OCI-LY3 (cell line): Measurements from ENCODE around the gene ST8SIA4.

Experiments
- H2AFZ ChIP-seq: fragments of 200-600, 300-600 bp; shearing (Covaris generic); 2 replicates; pipeline ENCODE4 v1.6.0; 2014; ENCODE audit warnings: antibody characterized with exemption, low read depth, low read length
- H3K27ac ChIP-seq: fragments of 200-600, 300-600 bp; sonication (generic); 2 replicates; pipeline ENCODE4 v1.5.1; 2014; ENCODE audit warnings: mild to moderate bottlenecking, low read length, moderate library complexity, mixed read lengths
- H3K27me3 ChIP-seq: fragments of 200-600, 300-600 bp; sonication (generic); 2 replicates; pipeline ENCODE4 v1.6.1; 2014; ENCODE audit warnings: low read depth, low read length, mixed read lengths
- H3K36me3 ChIP-seq: fragments of 200-600, 300-600 bp; sonication (generic); replicated peaks from 2 replicates; pipeline ENCODE3; 2014; ENCODE audit warnings: low read depth, low read length, mixed read lengths
- H3K4me1 ChIP-seq: fragments of 300-600, 200-600 bp; sonication (generic); 2 replicates; pipeline ENCODE4 v1.6.1; 2014; ENCODE audit warnings: low read length, mixed read lengths
- H3K4me2 ChIP-seq: fragments of 200-600, 300-600 bp; sonication (generic); 2 replicates; pipeline ENCODE4 v1.6.1; 2014; ENCODE audit warnings: low read length, mixed read lengths
- H3K4me3 ChIP-seq: fragments of 300-600, 200-600 bp; sonication (generic); 2 replicates; pipeline ENCODE4 v1.5.1; 2014; ENCODE audit warnings: antibody characterized with exemption, mild to moderate bottlenecking, low read length, moderate library complexity
- H3K79me2 ChIP-seq: fragments of 300-600, 200-600 bp; shearing (Covaris generic); 2 replicates; pipeline ENCODE4 v1.6.1; 2014; ENCODE audit warnings: mild to moderate bottlenecking, low read length, mixed read lengths
- H3K9ac ChIP-seq: fragments of 300-600, 200-600 bp; shearing (Covaris generic); 2 replicates; pipeline ENCODE4 v1.6.0; 2014; ENCODE audit warnings: mild to moderate bottlenecking, low read length, moderate library complexity
- H3K9me3 ChIP-seq: fragments of 200-600, 300-600 bp; shearing (Covaris generic); 2 replicates; pipeline ENCODE4 v1.6.1; 2014; ENCODE audit warnings: low read length, mixed read lengths; ENCODE audit not compliant: insufficient read depth
- H4K20me1 ChIP-seq: fragments of 200-600, 300-600 bp; sonication (generic); 2 replicates; pipeline ENCODE4 v1.6.1; 2016; ENCODE audit warnings: low read length, mixed read lengths; ENCODE audit not compliant: insufficient read depth
- EZH2phosphoT487 ChIP-seq: fragments of 200-600 bp; shearing (Covaris generic); IDR thresholded peaks from 2 replicates; pipeline ENCODE4 v1.6.1; 2018; ENCODE audit warnings: antibody characterized with exemption, mixed run types, low read depth
- TF ChIP-seq, protein P1 (sequence below): fragments of 200-600, 300-600 bp; sonication (generic); IDR thresholded peaks from 2 replicates; pipeline ENCODE4 v1.5.1; 2014; ENCODE audit warnings: antibody characterized with exemption, low read length, low read depth

ST8SIA4 gene

DNA sequence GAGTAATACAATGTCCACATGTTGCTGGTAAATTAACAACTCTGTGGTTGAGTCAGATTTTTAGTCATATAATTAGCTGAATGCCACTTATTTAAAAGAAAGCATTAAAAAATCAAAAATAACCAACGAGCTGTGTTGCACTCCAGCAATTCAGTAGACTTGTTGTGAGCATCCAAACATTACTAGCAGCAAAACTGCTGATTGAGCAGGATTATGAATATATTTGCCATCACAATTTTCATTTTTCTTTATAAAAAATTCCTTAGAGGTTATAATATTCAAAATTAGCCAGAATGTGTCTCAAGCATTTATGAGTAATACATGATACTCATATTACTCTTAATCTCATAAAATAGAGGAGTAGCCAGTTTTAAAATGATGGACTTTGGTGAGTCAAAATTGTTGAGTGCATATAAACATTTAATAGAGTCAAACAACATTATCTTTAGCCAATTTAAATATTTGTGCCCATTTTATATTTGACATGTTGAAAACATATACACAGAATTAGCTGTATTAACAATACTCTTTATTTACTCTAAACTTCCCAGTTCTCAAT lies 44.0 kb downstream of the ST8SIA4 start:
- no peak for TF ChIP-seq EZH2phosphoT487
- TF ChIP-seq, protein P1, sequence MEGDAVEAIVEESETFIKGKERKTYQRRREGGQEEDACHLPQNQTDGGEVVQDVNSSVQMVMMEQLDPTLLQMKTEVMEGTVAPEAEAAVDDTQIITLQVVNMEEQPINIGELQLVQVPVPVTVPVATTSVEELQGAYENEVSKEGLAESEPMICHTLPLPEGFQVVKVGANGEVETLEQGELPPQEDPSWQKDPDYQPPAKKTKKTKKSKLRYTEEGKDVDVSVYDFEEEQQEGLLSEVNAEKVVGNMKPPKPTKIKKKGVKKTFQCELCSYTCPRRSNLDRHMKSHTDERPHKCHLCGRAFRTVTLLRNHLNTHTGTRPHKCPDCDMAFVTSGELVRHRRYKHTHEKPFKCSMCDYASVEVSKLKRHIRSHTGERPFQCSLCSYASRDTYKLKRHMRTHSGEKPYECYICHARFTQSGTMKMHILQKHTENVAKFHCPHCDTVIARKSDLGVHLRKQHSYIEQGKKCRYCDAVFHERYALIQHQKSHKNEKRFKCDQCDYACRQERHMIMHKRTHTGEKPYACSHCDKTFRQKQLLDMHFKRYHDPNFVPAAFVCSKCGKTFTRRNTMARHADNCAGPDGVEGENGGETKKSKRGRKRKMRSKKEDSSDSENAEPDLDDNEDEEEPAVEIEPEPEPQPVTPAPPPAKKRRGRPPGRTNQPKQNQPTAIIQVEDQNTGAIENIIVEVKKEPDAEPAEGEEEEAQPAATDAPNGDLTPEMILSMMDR: no peak
- Histone ChIP-seq H3K9me3 (no peaks in the 10 kb centered on the region), H3K36me3 (peaks cover 24% of the 10 kb centered on the region), H3K4me1 (peaks cover 44% of the 10 kb centered on the region), H3K9ac (no peak overlapping the region), H3K4me2 (no peak overlapping the region), H2AFZ (no peak overlapping the region), H4K20me1 (no peaks in the 10 kb centered on the region), H3K79me2 (peaks cover 45% of the 10 kb centered on the region), H3K27me3 (no peaks in the 10 kb centered on the region), H3K4me3 (no peak overlapping the region), H3K27ac (no peak overlapping the region)

GRCh38 chr5:100856462-100856861 lies 46.6 kb downstream of the ST8SIA4 start:
- H3K4me1 ChIP-seq: peaks cover 65% of the 10 kb centered on the region
- H3K27me3 ChIP-seq: no peaks in the 10 kb centered on the region
- peaks cover 17% of the 10 kb centered on the region for H3K36me3 ChIP-seq
- peak overlapping the region; percentile 79 for H3K4me2 ChIP-seq
- no peak overlapping the region for H2AFZ ChIP-seq
- H4K20me1 ChIP-seq: no peaks in the 10 kb centered on the region
- H3K4me3 ChIP-seq: peak overlapping the region; percentile 55
- TF ChIP-seq EZH2phosphoT487: no peak
- TF ChIP-seq, protein P1: no peak
- H3K9me3 ChIP-seq: no peaks in the 10 kb centered on the region
- H3K27ac ChIP-seq: peak overlapping the region; percentile 91
- H3K9ac ChIP-seq: peak overlapping the region; percentile 37
- peaks cover 44% of the 10 kb centered on the region for H3K79me2 ChIP-seq

DNA sequence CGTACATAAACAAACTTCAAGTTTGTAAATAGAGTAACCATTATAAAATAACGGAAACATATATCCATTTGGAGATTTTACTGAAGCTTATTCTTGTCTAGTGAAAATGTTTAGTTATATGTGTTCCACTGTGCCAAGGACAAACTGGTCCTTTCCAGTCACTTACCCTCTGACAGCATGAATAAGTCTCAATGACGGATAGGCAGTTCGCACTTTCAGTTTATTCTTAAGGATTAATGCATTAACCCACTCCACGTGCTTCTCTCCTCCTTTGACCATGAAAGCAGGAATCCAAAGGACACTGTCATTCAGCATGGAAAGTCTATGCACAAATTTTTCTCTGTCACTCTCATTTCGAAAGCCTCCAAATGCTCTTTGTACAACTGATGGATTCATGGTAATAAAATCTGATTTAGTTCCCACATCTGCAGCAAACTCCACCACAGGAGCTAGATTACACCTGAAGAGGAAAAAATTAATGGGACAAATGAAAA lies 47.1 kb downstream of the ST8SIA4 start:
- Histone ChIP-seq H3K79me2 (peaks cover 43% of the 10 kb centered on the region), H3K4me1 (peaks cover 64% of the 10 kb centered on the region), H3K9ac (peak overlapping the region; percentile 37), H3K27me3 (no peaks in the 10 kb centered on the region), H3K36me3 (peaks cover 17% of the 10 kb centered on the region), H3K4me3 (peak overlapping the region; percentile 55), H3K27ac (peak overlapping the region; percentile 91), H3K4me2 (peak overlapping the region; percentile 79), H2AFZ (no peak overlapping the region), H3K9me3 (no peaks in the 10 kb centered on the region), H4K20me1 (no peaks in the 10 kb centered on the region)
- TF ChIP-seq EZH2phosphoT487: no peak
- TF ChIP-seq, protein P1: no peak

DNA sequence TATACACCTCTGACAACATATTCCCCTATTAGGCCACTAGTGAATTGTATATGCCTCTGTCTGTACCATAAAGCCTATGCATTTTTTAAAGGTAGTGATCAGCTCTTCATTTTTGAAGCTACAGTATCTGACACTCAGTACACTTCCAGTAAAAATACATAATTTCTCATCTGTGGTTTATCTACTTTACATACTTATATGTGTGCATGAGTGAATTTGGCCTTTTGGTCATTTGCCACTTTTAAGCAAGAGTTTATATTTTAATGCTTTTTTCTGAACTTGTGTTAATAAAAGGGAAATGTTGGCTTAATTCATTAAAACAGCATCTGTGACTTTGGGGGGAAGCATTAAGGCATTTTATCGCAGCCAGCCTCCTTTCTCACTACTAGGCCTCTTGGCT lies 47.8 kb downstream of the ST8SIA4 start:
- Histone ChIP-seq H3K4me3 (peak overlapping the region; percentile 10; the same call in 1 of the 2 replicates), H3K4me1 (peaks cover 57% of the 10 kb centered on the region), H4K20me1 (no peaks in the 10 kb centered on the region), H3K27me3 (no peaks in the 10 kb centered on the region), H3K9me3 (no peaks in the 10 kb centered on the region), H3K9ac (peak overlapping the region; percentile 37), H3K36me3 (peaks cover 17% of the 10 kb centered on the region), H3K79me2 (peaks cover 42% of the 10 kb centered on the region), H3K4me2 (peak overlapping the region; percentile 79), H2AFZ (no peak overlapping the region), H3K27ac (peak overlapping the region; percentile 91)
- TF ChIP-seq, protein P1: no peak
- TF ChIP-seq EZH2phosphoT487: no peak
